Measurements from ENCODE around the gene UBE2C. TPM values are rescaled to one million over a fixed set of nuclear protein-coding genes. Genes with fewer than 3 reads are reported as not detected.

Gene UBE2C
- total RNA-seq, 1 donor from 2014 or later, result 202 TPM

- no peak overlapping the region for H3K4me3 Mint-ChIP-seq
- DNase-seq (ENCODE audit: low read depth, low spot score), result no peak
- H3K9me3 Mint-ChIP-seq, result no peaks in the 10 kb centered on the region
- H3K4me1 Mint-ChIP-seq, result peaks cover 24% of the 10 kb centered on the region
- no peaks in the 10 kb centered on the region for H3K36me3 Mint-ChIP-seq (ENCODE audit: low read depth)
- peak overlapping the region; percentile 36 for H3K27ac Mint-ChIP-seq (ENCODE audit: unreplicated experiment)
- no peak for TF ChIP-seq CTCF (conservative IDR thresholded peaks at IDR 0.05)
- H3K27me3 Mint-ChIP-seq (ENCODE audit: low read depth), result no peaks in the 10 kb centered on the region
Measured at GRCh38 chr20:45861221-45862075, 49.0 kb downstream of the UBE2C start.

- Mint-ChIP-seq H3K4me3 (no peak overlapping the region), H3K9me3 (no peaks in the 10 kb centered on the region), H3K27ac (ENCODE audit: unreplicated experiment) (no peak overlapping the region), H3K36me3 (ENCODE audit: low read depth) (no peaks in the 10 kb centered on the region), H3K4me1 (peaks cover 4% of the 10 kb centered on the region), H3K27me3 (ENCODE audit: low read depth) (no peaks in the 10 kb centered on the region)
- no peak for DNase-seq (ENCODE audit: low read depth, low spot score)
- no peak for TF ChIP-seq CTCF (conservative IDR thresholded peaks at IDR 0.05)
Measured at GRCh38 chr20:45863543-45864470, 51.4 kb downstream of the UBE2C start.

- Mint-ChIP-seq H3K9me3 (no peaks in the 10 kb centered on the region), H3K27ac (ENCODE audit: unreplicated experiment) (no peak overlapping the region), H3K36me3 (ENCODE audit: low read depth) (no peaks in the 10 kb centered on the region), H3K4me1 (no peaks in the 10 kb centered on the region), H3K4me3 (no peak overlapping the region), H3K27me3 (ENCODE audit: low read depth) (no peaks in the 10 kb centered on the region)
- DNase-seq (ENCODE audit: low read depth, low spot score), result no peak
- TF ChIP-seq CTCF (conservative IDR thresholded peaks at IDR 0.05), result no peak
Measured at GRCh38 chr20:45866454-45866853, 54.0 kb downstream of the UBE2C start.

Other genes with a start within 250 kb of the UBE2C start
- not detected in 2 replicates for gene WFDC8, start 233.4 kb upstream of the UBE2C start, total RNA-seq
- gene WFDC10A, start 182.9 kb upstream of the UBE2C start, total RNA-seq, result not detected in 2 replicates
- gene WFDC9, start 181.4 kb upstream of the UBE2C start, total RNA-seq, result not detected in 2 replicates
- not detected in 2 replicates for gene WFDC11, start 142.4 kb upstream of the UBE2C start, total RNA-seq
- gene WFDC13, start 110.6 kb upstream of the UBE2C start, total RNA-seq, result not detected in 2 replicates
- not detected in 2 replicates for gene WFDC10B, start 107.6 kb upstream of the UBE2C start, total RNA-seq
- not detected in 2 replicates for gene SPINT4, start 90.3 kb upstream of the UBE2C start, total RNA-seq
- gene WFDC3, start 20.8 kb upstream of the UBE2C start, total RNA-seq, result not detected in 2 replicates
- 41.9 and 44.0 TPM in 2 replicates for gene DNTTIP1, start 20.7 kb upstream of the UBE2C start, total RNA-seq
- not detected in 2 replicates for gene TNNC2, start 14.7 kb downstream of the UBE2C start, total RNA-seq
- gene SNX21, start 21.2 kb downstream of the UBE2C start, total RNA-seq, result 16.8 and 19.4 TPM in 2 replicates
- gene ACOT8, start 44.7 kb downstream of the UBE2C start, total RNA-seq, result 14.5 and 15.3 TPM in 2 replicates
- gene ZSWIM3, start 45.0 kb downstream of the UBE2C start, total RNA-seq, result 4.5 and 4.8 TPM in 2 replicates
- gene ZSWIM1, start 68.6 kb downstream of the UBE2C start, total RNA-seq, result 16.6 and 17.0 TPM in 2 replicates
- gene SPATA25, start 75.0 kb downstream of the UBE2C start, total RNA-seq, result 0.41 and 2.2 TPM in 2 replicates
- 3.3 and 3.5 TPM in 2 replicates for gene NEURL2, start 78.6 kb downstream of the UBE2C start, total RNA-seq
- 49.7 and 55.3 TPM in 2 replicates for gene CTSA, start 78.7 kb downstream of the UBE2C start, total RNA-seq
- gene PLTP, start 99.5 kb downstream of the UBE2C start, total RNA-seq, result 56.6 and 61.0 TPM in 2 replicates
- gene PCIF1, start 122.0 kb downstream of the UBE2C start, total RNA-seq, result 36.4 and 36.5 TPM in 2 replicates
- gene ZNF335, start 159.6 kb downstream of the UBE2C start, total RNA-seq, result 24.8 and 24.9 TPM in 2 replicates
- not detected in 2 replicates for gene MMP9, start 196.3 kb downstream of the UBE2C start, total RNA-seq
- gene SLC12A5, start 216.6 kb downstream of the UBE2C start, total RNA-seq, result 9.6 and 10.0 TPM in 2 replicates